HL-60 (cell line): ENCODE measurements around the gene STAT1.
A peak's percentile ranks its signal among the peaks of the same experiment; 100 is the strongest.

ENCODE experiments used
- DNase-seq, 2 experiments: peaks; one replicate each; pipeline ENCODE4 v3.0.0-alpha.2; 2010 to 2020; ENCODE audit warnings: low read depth in 1 of 2, low spot score in 1 of 2
- H3K27ac ChIP-seq: fragments of 250-450 bp; sonication (Bioruptor Pico); replicated peaks from 2 replicates; pipeline ENCODE4 v1.5.1; 2020; ENCODE audit warnings: mild to moderate bottlenecking, moderate library complexity
- H3K27me3 ChIP-seq: fragments of 250-450 bp; sonication (Bioruptor Pico); 2 replicates; pipeline ENCODE4 v1.5.1; 2021; ENCODE audit warnings: mild to moderate bottlenecking, moderate library complexity; ENCODE audit not compliant: insufficient read depth, poor library complexity, severe bottlenecking
- H3K4me3 ChIP-seq: replicated peaks from 2 replicates; pipeline ENCODE4 v1.5.1; 2011; ENCODE audit warnings: mild to moderate bottlenecking, control low read depth, low read length; ENCODE audit not compliant: insufficient read depth
- GABPA ChIP-seq: IDR thresholded peaks from 2 replicates; pipeline ENCODE4 v1.6.1; 2012; ENCODE audit warnings: low read depth
- POLR2AphosphoS5 ChIP-seq: IDR thresholded peaks from 2 replicates; pipeline ENCODE4 v1.6.1; 2012; ENCODE audit warnings: low read depth
- SPI1 ChIP-seq: IDR thresholded peaks from 2 replicates; pipeline ENCODE4 v1.6.1; 2012; ENCODE audit warnings: low read depth, mild to moderate bottlenecking, borderline replicate concordance
- TF ChIP-seq, protein P1 (sequence below): IDR thresholded peaks from one replicate; pipeline ENCODE4 v1.5.1; 2011; ENCODE audit warnings: low read length, control low read depth, inconsistent platforms; ENCODE audit not compliant: insufficient read depth
- TF ChIP-seq, protein P2 (sequence below): IDR thresholded peaks from 2 replicates; pipeline ENCODE4 v1.6.1; 2012; ENCODE audit warnings: low read depth; ENCODE audit not compliant: insufficient replicate concordance

STAT1 gene

DNA sequence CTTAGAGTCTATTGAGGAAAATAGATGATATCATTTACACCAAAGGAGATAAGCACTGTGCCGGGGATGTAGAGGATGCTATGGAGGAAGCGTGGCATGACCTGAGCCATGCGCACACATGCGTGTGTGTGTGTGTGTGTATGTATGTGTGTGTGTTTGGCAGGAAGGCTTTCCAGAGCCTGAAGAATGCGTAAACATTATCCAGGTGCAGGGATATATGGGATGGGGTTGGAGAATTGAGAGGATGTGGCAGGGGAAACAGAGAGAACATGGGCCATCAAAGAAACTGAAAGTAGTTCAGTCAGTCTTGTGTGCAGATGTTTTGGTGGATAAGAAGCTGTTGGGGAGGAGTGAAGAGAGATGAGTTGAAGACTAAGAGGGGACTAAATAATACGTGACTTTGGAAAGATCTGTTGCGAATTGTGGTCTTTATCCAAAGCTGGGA, 9.3 kb upstream of the STAT1 start:
- H3K27ac ChIP-seq = no peak overlapping the region
- TF ChIP-seq, protein P1, sequence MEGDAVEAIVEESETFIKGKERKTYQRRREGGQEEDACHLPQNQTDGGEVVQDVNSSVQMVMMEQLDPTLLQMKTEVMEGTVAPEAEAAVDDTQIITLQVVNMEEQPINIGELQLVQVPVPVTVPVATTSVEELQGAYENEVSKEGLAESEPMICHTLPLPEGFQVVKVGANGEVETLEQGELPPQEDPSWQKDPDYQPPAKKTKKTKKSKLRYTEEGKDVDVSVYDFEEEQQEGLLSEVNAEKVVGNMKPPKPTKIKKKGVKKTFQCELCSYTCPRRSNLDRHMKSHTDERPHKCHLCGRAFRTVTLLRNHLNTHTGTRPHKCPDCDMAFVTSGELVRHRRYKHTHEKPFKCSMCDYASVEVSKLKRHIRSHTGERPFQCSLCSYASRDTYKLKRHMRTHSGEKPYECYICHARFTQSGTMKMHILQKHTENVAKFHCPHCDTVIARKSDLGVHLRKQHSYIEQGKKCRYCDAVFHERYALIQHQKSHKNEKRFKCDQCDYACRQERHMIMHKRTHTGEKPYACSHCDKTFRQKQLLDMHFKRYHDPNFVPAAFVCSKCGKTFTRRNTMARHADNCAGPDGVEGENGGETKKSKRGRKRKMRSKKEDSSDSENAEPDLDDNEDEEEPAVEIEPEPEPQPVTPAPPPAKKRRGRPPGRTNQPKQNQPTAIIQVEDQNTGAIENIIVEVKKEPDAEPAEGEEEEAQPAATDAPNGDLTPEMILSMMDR = no peak
- TF ChIP-seq GABPA = no peak
- TF ChIP-seq POLR2AphosphoS5 = no peak
- no peak for TF ChIP-seq SPI1
- TF ChIP-seq, protein P2, sequence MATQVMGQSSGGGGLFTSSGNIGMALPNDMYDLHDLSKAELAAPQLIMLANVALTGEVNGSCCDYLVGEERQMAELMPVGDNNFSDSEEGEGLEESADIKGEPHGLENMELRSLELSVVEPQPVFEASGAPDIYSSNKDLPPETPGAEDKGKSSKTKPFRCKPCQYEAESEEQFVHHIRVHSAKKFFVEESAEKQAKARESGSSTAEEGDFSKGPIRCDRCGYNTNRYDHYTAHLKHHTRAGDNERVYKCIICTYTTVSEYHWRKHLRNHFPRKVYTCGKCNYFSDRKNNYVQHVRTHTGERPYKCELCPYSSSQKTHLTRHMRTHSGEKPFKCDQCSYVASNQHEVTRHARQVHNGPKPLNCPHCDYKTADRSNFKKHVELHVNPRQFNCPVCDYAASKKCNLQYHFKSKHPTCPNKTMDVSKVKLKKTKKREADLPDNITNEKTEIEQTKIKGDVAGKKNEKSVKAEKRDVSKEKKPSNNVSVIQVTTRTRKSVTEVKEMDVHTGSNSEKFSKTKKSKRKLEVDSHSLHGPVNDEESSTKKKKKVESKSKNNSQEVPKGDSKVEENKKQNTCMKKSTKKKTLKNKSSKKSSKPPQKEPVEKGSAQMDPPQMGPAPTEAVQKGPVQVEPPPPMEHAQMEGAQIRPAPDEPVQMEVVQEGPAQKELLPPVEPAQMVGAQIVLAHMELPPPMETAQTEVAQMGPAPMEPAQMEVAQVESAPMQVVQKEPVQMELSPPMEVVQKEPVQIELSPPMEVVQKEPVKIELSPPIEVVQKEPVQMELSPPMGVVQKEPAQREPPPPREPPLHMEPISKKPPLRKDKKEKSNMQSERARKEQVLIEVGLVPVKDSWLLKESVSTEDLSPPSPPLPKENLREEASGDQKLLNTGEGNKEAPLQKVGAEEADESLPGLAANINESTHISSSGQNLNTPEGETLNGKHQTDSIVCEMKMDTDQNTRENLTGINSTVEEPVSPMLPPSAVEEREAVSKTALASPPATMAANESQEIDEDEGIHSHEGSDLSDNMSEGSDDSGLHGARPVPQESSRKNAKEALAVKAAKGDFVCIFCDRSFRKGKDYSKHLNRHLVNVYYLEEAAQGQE = no peak
- H3K27me3 ChIP-seq = no peaks in the 10 kb centered on the region
- no peak overlapping the region for H3K4me3 ChIP-seq
- no peak for DNase-seq

DNA sequence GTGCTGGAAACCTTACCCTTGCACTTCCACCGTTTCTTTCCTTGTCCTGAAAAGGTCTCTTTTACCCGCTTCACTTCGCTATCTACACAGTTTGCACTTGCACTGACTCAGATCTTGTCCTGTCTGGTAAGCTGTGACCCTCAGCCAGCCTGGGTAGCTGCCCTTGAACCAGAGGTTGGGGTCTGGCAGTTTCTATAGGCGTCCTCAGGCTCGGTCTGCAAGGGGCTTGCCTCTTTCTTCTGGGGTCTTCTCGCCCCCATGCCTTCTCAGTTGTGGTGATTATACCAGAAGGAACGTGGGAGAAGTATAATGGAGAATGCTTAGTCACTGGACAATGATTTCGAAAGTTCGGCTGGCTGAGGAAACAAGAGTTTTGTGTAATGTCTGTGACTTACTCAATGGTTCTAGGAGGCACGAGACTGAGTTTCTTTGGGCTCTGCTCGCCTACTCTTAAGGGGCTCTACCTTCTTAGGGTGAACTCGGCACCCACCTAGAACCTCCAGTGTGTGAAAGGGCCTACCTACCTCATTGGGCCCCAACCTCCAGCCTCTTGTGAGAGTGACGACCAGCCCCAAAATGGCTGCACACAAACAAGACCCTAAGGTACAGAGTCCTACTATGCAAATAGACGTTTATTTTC, 6.9 kb upstream of the STAT1 start:
- DNase-seq = peak; percentile 51 to 81
- Histone ChIP-seq H3K27ac (peak overlapping the region; percentile 99), H3K4me3 (peak overlapping the region; percentile 43), H3K27me3 (no peaks in the 10 kb centered on the region)
- 0 out of 2 replicates have a peak, but pooled peaks have one; percentile 11 for TF ChIP-seq GABPA
- TF ChIP-seq, protein P1 = no peak

DNA sequence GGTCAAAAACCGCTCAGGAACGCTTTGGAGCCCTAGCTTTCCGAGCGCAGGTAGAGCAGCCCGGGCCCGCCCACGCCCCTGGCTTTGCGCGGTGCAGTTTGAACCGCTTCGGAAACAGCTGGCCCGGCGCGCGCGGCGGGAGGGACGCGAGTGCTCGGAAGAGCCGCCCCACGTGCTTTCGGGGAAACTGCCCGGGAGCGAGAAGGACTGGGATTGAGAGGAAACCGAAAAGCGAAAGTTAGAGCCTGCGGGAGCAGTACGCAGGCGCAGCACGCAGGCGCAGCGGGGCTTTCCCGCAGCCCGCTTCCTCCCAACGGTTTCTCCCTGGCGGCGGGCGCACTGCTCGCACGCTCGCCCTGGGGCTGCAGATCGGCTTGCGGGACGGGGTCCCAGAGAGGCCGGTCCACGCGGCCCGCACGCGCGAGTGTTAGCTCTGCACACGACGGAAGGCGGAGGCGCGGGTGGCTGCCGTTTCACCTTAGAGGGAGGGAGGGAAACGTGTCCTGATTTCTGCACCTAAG, 6.3 kb upstream of the STAT1 start:
- TF ChIP-seq, protein P1 = no peak
- peak; percentile 62 for TF ChIP-seq GABPA
- TF ChIP-seq, protein P2 = peak; percentile 75
- peak; percentile 97 for TF ChIP-seq POLR2AphosphoS5
- TF ChIP-seq SPI1 = peak; percentile 59; the same call in 1 of the 2 replicates
- peak overlapping the region; percentile 43 for H3K4me3 ChIP-seq
- no peaks in the 10 kb centered on the region for H3K27me3 ChIP-seq
- peak; percentile 94 for DNase-seq
- peak overlapping the region; percentile 99 for H3K27ac ChIP-seq

DNA sequence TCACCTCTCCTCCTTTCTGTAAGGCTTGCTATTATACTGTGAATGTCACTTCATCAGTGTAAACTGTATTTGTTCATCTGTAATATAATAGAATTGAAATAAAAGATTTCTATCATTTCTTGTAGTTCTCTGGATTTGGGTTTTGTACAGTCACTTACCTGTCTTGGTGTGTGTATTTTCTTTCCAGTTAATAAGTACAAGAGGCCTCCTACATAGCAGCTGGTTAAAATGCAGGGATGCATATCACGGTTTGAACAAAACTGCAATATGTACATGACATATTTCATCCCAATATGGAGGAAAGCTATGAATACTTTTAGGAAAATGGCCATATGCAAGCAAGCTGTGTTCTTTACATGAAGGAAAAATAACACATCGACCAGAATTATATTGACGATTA, 5.4 kb upstream of the STAT1 start:
- Histone ChIP-seq H3K27me3 (no peaks in the 10 kb centered on the region), H3K27ac (peak overlapping the region; percentile 99), H3K4me3 (no peak overlapping the region)
- TF ChIP-seq, protein P1 = no peak
- TF ChIP-seq SPI1 = no peak
- TF ChIP-seq, protein P2 = no peak
- no peak for TF ChIP-seq GABPA
- no peak for TF ChIP-seq POLR2AphosphoS5
- DNase-seq = no peak
